HUES64 (cell line): ENCODE data around the gene PNMA8A. TPM values are rescaled to one million over a fixed set of nuclear protein-coding genes. Genes with fewer than 3 reads are reported as not detected.

Experiments
- H3K27ac ChIP-seq: 2 replicates; pipeline ENCODE4 v1.7.0; 2013; ENCODE audit warnings: low read depth, low read length, inconsistent platforms
- H3K27me3 ChIP-seq: 2 replicates; pipeline ENCODE4 v1.6.1; 2013; ENCODE audit warnings: mild to moderate bottlenecking, low read length; ENCODE audit not compliant: insufficient read depth
- H3K36me3 ChIP-seq: 2 replicates; pipeline ENCODE4 v1.6.1; 2013; ENCODE audit warnings: mild to moderate bottlenecking, low read length; ENCODE audit not compliant: insufficient read depth
- H3K4me1 ChIP-seq: 2 replicates; pipeline ENCODE4 v1.6.1; 2013; ENCODE audit warnings: mild to moderate bottlenecking, low read length, moderate library complexity; ENCODE audit not compliant: insufficient read depth
- H3K4me3 ChIP-seq: 2 replicates; pipeline ENCODE4 v1.5.1; 2013; ENCODE audit warnings: mild to moderate bottlenecking, low read length, moderate library complexity
- H3K9ac ChIP-seq: 2 replicates; pipeline ENCODE4 v1.6.1; 2013; ENCODE audit warnings: mild to moderate bottlenecking, low read depth, low read length
- H3K9me3 ChIP-seq: 2 replicates; pipeline ENCODE4 v1.6.1; 2013; ENCODE audit warnings: low read depth, low read length; ENCODE audit not compliant: insufficient read depth
- WGBS: fragments of 150-250, 120-280 bp; methylation state at CpG from one replicate; pipeline ENCODE4 v1.1.7; 2013; ENCODE audit warnings: missing lambda C conversion rate; 5-methylcytosine and 5-hydroxymethylcytosine counted together
- polyA plus RNA-seq, 2 experiments: library from polyadenylated mRNA; stranded (reverse); fragments of 50-300 nt; gene quantifications; one replicate each; pipeline ENCODE4 v1.2.3, GENCODE V29; 2013

PNMA8A gene, protein sequence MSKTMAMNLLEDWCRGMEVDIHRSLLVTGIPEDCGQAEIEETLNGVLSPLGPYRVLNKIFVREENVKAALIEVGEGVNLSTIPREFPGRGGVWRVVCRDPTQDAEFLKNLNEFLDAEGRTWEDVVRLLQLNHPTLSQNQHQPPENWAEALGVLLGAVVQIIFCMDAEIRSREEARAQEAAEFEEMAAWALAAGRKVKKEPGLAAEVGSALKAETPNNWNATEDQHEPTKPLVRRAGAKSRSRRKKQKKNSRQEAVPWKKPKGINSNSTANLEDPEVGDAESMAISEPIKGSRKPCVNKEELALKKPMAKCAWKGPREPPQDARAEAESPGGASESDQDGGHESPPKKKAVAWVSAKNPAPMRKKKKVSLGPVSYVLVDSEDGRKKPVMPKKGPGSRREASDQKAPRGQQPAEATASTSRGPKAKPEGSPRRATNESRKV
- polyA plus RNA-seq (2013, experiment 1 of 2) = 22.9 TPM
- polyA plus RNA-seq (2013, experiment 2 of 2) = 26.9 TPM

GRCh38 chr19:46471116-46471733, at the start of gene PNMA8A:
TSS of gene PNMA8A (minus strand) at chr19:46471563. CDS start at chr19:46471035, 528 bp downstream.
- peaks cover 5% of the 10 kb centered on the region; the same call in 1 of the 2 replicates for H3K4me1 ChIP-seq
- WGBS = 1% methylated on average over 57 of the region's 57 CpGs
- peak within 1 kb of the TSS; percentile 60 for H3K27ac ChIP-seq
- H3K36me3 ChIP-seq = peaks cover 33% of the 10 kb centered on the region
- peak within 1 kb of the TSS; percentile 76 for H3K4me3 ChIP-seq
- no peaks in the 10 kb centered on the region for H3K9me3 ChIP-seq
- peak within 1 kb of the TSS; percentile 76 for H3K9ac ChIP-seq
- H3K27me3 ChIP-seq = peaks cover 4% of the 10 kb centered on the region; the same call in 1 of the 2 replicates

- H3K27me3 ChIP-seq = no peaks in the 10 kb centered on the region
- no peaks in the 10 kb centered on the region for H3K9me3 ChIP-seq
- H3K36me3 ChIP-seq = no peaks in the 10 kb centered on the region
- no peaks in the 10 kb centered on the region for H3K4me1 ChIP-seq
- no peak overlapping the region for H3K27ac ChIP-seq
- WGBS = 86% methylated on average over 5 of the region's 6 CpGs
- no peak overlapping the region for H3K4me3 ChIP-seq
- no peak overlapping the region for H3K9ac ChIP-seq
These were observed 49.3 kb upstream of the PNMA8A start for GRCh38 chr19:46520616-46521015.

DNA sequence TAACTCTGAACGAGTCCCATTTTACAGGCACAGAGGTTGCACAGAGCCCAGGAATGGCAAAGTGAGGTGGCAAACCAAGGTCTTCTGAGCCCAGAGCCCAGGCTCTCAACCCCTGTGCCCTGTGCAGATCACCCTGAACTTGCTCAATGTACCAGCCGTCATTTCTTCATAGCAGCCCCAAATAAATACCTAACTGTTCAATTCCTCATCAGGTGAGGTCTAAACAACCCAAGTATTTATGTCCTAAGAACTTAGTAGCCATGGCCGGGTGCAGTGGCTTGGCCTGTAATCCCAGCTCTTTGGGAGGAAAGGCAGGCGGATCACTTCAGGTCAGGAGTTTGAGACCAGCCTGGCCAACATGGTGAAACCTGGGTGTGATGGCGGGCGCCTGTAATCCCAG, 46.1 kb upstream of the PNMA8A start:
- Histone ChIP-seq H3K36me3 (no peaks in the 10 kb centered on the region), H3K9ac (no peak overlapping the region), H3K27ac (no peak overlapping the region), H3K9me3 (no peaks in the 10 kb centered on the region), H3K27me3 (no peaks in the 10 kb centered on the region), H3K4me1 (no peaks in the 10 kb centered on the region), H3K4me3 (no peak overlapping the region)
- WGBS = 96% methylated on average over 6 of the region's 6 CpGs

DNA sequence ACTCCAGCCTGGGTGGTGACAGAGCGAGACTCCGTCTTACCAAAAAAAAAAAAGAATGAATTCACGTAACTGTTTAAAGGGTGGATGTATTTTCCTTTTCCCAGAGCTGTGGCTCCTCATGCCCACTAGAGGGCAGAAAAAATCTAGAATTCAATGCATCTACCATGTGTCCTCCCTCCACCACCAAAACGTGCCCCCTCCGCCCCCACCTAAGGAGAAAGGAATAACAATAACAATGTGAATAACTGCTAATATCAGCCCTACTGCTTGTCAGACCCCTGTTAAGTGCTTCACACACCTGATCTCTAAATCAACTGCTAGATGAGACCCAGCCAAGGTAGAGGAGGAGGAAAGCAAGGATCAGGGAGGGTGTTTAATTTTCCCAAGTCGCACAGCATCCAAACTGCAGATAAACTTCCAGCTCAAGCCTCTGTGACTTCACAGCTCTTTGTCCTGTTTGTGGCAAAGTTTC, 44.6 kb upstream of the PNMA8A start:
- H3K27ac ChIP-seq = no peak overlapping the region
- no peak overlapping the region for H3K9ac ChIP-seq
- no peaks in the 10 kb centered on the region for H3K27me3 ChIP-seq
- no peaks in the 10 kb centered on the region for H3K36me3 ChIP-seq
- 41% methylated on average over 5 of the region's 6 CpGs for WGBS
- H3K4me3 ChIP-seq = no peak overlapping the region
- H3K4me1 ChIP-seq = no peaks in the 10 kb centered on the region
- 0 out of 2 replicates have a peak, but pooled peaks cover 4% of the 10 kb centered on the region for H3K9me3 ChIP-seq

DNA sequence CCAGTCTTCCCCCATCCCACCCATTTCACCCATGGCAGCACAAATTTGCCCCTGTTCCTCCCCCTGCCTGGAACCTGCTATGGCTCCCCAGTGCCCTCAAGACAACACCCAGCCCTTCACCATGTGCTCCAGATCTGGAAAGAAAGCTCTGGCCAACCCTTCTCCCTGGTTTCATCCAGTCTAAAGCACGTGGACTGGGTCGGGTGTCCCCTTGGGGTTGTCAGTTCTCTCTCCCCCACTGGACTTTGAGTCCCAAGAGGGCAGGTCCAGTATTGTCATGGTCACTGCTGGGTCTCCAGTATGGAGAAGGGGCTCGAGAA, 43.9 kb upstream of the PNMA8A start:
- Histone ChIP-seq H3K9ac (no peak overlapping the region), H3K27me3 (no peaks in the 10 kb centered on the region), H3K4me3 (no peak overlapping the region), H3K27ac (no peak overlapping the region), H3K4me1 (no peaks in the 10 kb centered on the region), H3K9me3 (0 out of 2 replicates have a peak, but pooled peaks cover 4% of the 10 kb centered on the region), H3K36me3 (no peaks in the 10 kb centered on the region)
- WGBS = 92% methylated on average over 3 of the region's 3 CpGs

GRCh38 chr19:46514589-46515289, 43.4 kb upstream of the PNMA8A start:
- no peak overlapping the region for H3K27ac ChIP-seq
- H3K9ac ChIP-seq = no peak overlapping the region
- no peaks in the 10 kb centered on the region for H3K36me3 ChIP-seq
- no peaks in the 10 kb centered on the region for H3K4me1 ChIP-seq
- no peaks in the 10 kb centered on the region for H3K27me3 ChIP-seq
- no peak overlapping the region for H3K4me3 ChIP-seq
- H3K9me3 ChIP-seq = 0 out of 2 replicates have a peak, but pooled peaks cover 4% of the 10 kb centered on the region
- 78% methylated on average over 13 of the region's 13 CpGs for WGBS

DNA sequence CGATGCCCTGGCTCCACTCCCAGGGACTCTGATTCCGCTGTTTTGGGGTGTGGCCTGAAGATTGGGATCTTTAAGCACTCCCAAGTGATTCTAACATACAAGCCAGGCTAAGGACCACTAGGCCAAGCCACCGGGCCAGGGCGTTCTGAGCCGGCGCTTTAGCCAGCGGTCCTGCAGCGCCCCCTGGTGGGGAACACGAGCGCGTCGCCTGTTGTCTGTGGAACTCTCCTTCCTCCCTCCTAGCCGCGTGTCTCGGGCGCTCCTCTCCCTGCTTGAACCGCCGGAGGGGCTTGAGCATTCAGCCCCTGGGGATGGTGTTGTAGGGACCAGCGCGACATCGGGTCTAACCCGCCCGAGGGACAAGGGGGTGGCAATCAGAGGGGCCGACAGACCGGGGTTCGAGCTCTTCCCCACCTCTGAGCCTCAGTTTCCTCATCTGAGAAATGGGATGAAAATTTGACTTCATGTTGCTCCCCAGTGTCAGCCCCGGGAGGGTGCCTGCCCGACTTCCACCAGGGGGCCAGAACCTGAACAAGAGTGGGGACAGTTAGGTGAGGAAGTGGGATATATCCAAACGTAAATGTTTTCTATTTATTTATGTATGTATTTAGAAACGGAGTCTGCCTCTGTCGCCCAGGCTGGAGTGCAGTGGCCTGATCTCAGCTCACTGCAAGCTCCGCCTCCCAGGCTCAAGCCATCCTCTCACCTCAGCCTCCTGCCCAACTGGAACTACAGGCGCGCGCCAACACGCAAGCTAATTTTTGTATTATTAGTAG, 42.3 kb upstream of the PNMA8A start:
- no peak overlapping the region for H3K4me3 ChIP-seq
- no peaks in the 10 kb centered on the region for H3K36me3 ChIP-seq
- WGBS = 34% methylated on average over 36 of the region's 36 CpGs
- no peaks in the 10 kb centered on the region for H3K27me3 ChIP-seq
- H3K9ac ChIP-seq = no peak overlapping the region
- no peaks in the 10 kb centered on the region for H3K4me1 ChIP-seq
- H3K27ac ChIP-seq = no peak overlapping the region
- H3K9me3 ChIP-seq = 0 out of 2 replicates have a peak, but pooled peaks cover 4% of the 10 kb centered on the region

- Histone ChIP-seq H3K9ac (no peak overlapping the region), H3K4me1 (no peaks in the 10 kb centered on the region), H3K9me3 (0 out of 2 replicates have a peak, but pooled peaks cover 4% of the 10 kb centered on the region), H3K27ac (no peak overlapping the region), H3K27me3 (no peaks in the 10 kb centered on the region), H3K4me3 (no peak overlapping the region), H3K36me3 (no peaks in the 10 kb centered on the region)
- 85% methylated on average over 4 of the region's 4 CpGs for WGBS
These were observed 39.9 kb upstream of the PNMA8A start for GRCh38 chr19:46511237-46511636.

DNA sequence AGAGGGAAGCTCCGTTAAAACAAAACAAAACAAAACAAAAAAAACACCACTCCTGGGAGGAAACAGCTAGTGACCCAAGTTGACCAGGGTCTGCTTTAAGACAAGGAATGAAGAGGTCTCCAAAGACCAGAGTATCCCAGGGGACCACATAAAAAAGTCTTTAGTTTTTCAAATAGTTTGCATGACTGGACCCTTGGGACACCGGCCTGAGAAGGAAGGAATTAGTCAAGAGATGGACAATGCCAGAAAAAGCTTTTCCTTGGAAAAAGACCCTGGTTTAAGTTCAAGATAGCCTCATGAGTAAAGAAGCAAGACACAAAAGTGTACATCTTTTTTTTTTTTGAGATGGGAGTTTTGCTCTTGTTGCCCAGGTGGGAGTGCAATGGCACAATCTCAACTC, 36.8 kb upstream of the PNMA8A start:
- Histone ChIP-seq H3K9ac (no peak overlapping the region), H3K36me3 (no peaks in the 10 kb centered on the region), H3K4me3 (no peak overlapping the region), H3K4me1 (no peaks in the 10 kb centered on the region), H3K9me3 (0 out of 2 replicates have a peak, but pooled peaks cover 4% of the 10 kb centered on the region), H3K27ac (no peak overlapping the region), H3K27me3 (no peaks in the 10 kb centered on the region)
- WGBS = 95% methylated on average over 1 of the region's 2 CpGs

DNA sequence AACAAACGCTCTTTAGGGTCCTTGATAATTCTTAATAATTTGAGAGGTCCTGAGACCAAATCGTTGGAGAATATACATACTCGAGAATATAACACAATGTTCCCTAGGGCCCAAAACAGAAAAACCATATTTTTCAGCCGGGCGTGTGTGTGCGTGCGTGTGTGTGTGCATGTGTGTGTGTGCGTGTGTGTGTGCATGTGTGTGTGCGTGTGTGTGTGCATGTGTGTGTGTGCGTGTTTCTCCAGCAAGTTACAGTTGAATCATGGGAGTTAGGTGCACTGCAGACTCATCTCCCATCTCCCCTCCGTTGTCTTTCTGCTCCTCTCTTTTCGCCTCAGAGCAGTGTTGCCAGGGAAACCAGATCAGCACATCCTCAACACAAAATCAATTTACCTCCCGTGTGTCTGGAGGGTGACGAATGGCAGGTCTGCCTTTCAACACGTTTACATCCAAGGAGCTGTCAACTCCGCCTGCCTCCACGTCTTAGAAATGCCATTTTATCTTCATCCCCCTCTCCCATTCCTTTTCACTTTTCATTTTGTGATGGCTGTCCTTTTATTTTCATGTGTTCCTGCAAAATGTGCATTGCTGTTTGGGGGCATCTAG, 32.6 kb upstream of the PNMA8A start:
- H3K27ac ChIP-seq = no peak overlapping the region
- WGBS = 84% methylated on average over 17 of the region's 17 CpGs
- H3K4me1 ChIP-seq = no peaks in the 10 kb centered on the region
- no peaks in the 10 kb centered on the region for H3K36me3 ChIP-seq
- H3K9ac ChIP-seq = no peak overlapping the region
- H3K9me3 ChIP-seq = no peaks in the 10 kb centered on the region
- no peak overlapping the region for H3K4me3 ChIP-seq
- no peaks in the 10 kb centered on the region for H3K27me3 ChIP-seq
